GM18499 (cell line): ENCODE results near the gene TNFRSF13B.
"Not testable (repeated sequence)": the region's sequence is repeated elsewhere in the genome, so short reads cannot be mapped to it uniquely, and the experiment has no call there.

Source experiments
- ATAC-seq: cut with Tn5 transposase; IDR thresholded peaks from one replicate; pipeline ENCODE4 v1.9.1; 2021; ENCODE audit warnings: moderate number of reproducible peaks; ENCODE audit not compliant: insufficient read depth, unreplicated experiment

TNFRSF13B gene

DNA sequence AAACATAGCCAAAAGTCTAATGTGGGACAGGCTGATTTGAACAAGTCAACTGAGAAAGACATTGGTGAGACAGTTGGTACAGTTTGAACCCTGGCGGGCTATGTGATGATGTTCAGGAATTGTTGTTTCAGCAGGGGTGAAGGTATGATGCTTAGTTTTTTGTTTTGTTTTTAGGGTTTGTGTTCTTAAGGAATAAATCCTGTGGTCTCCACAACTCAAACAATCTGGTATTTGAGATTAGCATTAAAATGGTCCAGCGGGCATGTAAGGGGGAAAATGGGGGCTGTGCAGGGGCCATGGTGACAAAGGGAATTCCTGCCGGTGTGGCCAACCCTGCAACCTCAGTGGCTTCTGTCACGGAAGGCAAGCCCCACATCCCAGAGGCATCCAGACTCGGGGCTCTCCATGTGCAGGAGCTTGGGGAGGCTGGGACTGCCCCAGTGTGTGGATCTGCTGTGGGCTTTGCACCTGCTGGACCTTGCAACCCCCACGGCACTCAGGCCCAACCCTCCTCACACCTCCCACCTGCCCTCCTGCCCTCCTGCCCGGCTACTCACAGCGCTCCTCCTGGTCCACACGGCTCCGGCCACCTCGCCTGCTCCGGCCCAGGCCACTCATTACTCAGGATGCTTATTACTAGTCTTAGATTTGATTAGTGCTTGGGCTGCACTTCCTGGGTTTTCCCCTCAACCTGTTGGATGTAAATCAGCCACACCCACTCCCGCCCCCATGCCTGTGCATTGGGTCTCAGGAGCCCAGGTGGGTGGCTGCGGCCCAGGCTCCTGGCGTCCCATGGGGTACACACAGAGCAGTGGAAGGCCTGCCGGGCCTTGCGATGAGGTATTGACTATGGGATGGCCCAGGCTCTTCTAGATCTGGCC lies at the start of gene TNFRSF13B:
Gene TNFRSF13B, minus strand, starts transcription at position 661 of the 881 bp plus-strand sequence. Its CDS starts 43 bp downstream, at position 618.
- no peak for ATAC-seq

- no peak for ATAC-seq
Observed at GRCh38 chr17:17021194-17021863, 49.4 kb upstream of the TNFRSF13B start.

DNA sequence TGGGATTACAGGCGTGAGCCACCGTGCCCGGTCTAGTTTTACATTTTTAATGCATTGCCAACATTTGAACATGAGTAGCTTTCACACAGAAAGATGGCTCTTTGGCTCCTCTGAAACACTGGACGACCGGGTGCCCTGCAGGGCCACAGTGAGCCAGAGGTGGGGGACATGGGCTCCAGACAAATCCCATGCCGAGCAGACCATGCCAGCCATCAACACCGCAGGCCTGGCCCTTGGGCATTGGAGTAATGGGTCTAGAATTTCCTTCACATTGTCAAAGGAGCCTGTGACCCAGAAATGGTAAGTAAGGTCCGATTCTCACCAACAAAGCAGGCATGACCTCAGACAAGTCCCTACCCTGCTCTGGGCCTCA lies 48.9 kb upstream of the TNFRSF13B start:
- ATAC-seq: no peak

DNA sequence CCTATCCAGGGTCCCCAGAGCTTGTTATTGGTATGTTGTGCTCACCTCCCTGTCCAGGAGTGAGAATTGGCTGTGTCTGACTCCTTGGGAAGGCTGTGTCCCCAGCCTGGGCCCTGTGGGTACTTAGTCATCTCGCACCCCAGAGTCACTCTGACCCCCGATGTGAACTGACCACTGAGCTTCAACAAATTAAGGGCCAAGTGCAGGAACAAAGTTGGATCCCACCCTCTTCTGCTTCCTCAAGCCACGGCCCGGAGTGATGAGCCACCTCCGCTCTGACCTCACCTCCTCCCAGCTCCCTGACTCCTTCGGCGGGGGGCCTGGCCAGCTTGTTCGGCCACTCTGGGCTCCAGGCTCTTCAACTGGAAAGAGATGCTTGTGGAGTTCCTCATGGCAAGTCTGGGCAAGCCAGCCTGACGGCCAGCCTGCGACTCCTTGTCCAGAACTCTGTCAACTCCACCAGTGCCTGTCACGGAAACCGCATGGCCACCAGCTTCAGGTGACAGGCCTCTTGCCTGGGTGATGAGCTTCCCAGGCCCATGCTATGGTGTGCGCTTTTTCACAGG lies 48.1 kb upstream of the TNFRSF13B start:
- no peak for ATAC-seq

DNA sequence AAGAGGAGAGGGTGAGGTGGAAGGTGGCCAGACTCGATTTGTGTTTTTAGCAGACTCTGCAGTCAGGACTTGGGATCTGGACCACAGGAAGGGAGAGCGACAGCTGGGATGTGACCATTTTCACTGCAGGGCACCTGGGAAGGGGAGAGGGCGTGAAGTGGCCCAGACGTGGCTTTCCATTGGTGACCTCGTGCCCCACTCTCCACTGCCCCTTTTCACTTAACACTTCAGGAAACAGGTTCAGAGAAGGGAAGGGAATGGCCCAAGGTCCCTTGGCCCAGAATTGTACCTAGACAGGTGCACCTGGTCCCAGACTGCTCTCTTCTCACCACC lies 47.5 kb upstream of the TNFRSF13B start:
- no peak for ATAC-seq

DNA sequence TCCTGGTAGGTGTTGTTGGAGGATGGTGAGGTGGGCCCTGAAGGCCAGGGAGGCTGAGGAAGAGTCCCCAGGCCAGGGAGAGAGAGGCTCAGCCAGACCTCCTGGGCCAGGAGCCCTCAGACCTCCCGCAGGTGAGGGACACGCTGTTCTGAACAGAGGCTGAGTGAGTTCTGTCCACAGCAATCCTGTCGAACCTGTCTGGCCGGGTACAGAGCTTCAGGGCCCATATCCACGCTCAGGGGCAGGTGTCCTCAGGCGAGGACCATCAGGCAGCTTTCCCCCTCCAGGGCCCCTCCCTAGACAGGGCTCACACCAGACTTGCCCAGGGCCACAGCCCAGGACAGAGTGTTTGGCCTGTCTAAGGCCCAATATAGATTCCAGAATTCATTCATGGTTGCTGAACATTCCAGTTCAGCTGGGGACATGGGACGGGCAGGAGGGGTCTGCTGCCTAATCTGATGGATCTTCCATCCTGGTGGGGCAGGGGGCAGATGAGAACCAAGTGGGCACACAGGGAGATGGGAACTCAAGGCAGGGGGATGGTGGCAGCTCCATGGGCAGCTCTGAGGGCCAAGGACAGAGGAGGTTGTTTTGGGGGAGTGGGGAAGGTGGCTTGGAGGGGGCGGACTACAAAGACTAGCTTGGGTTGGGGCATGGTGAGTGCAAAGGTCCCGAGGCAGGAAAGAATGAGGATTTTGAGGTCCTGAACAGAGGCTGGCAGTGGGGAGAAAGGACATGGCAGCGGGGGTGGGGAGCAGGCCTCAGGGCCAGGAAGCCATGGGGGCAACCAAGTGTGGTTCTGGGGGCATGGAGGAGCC lies 46.9 kb upstream of the TNFRSF13B start:
- ATAC-seq: no peak

DNA sequence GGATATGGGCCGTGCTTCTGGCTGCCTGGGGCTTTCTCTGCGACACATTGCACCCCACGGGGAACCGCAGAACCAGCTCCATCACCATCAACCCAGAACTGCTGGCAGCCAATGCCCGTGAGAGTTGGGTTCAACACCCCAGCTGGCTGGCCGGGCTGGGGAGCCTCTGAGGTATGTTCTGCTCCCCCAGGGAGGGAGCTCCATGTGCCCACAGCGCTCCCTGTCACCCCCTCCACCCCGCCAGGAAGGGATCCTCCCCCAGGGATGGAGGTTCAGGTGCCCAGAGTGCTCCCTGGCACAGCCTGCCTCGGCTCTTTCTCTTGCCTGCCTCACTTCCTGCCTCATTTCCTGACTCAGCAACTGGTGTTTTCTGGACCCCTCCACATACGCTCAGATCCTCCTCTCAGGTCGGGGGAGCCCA lies 46.1 kb upstream of the TNFRSF13B start:
- ATAC-seq: no peak

- no peak for ATAC-seq
Observed at GRCh38 chr17:17017343-17018014, 45.6 kb upstream of the TNFRSF13B start.

- not testable (repeated sequence) for ATAC-seq
Observed at GRCh38 chr17:17016199-17017197, 44.6 kb upstream of the TNFRSF13B start.

- no peak for ATAC-seq
Observed at GRCh38 chr17:17015230-17015629, 43.3 kb upstream of the TNFRSF13B start.

DNA sequence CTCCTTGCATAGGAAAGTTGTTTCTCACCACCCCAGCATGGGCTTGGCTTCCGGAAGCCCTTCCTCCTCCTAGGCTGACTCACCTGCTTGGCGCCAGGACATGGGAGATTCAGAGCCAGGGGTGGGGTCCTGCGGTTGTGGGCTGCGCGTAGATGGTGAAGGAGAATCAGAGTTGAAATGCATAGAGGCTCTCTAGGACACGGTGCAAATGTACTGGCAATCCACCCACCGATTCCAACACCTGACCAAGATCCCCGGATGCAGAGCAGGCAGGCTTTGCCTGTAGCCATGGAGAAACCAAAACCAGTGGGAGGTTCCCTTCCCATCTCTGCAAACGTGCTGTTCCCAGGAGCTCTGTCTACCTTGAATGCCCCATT lies 42.8 kb upstream of the TNFRSF13B start:
- ATAC-seq: not testable (repeated sequence)

- not testable (repeated sequence) for ATAC-seq
Observed at GRCh38 chr17:17013828-17014747, 42.2 kb upstream of the TNFRSF13B start.

DNA sequence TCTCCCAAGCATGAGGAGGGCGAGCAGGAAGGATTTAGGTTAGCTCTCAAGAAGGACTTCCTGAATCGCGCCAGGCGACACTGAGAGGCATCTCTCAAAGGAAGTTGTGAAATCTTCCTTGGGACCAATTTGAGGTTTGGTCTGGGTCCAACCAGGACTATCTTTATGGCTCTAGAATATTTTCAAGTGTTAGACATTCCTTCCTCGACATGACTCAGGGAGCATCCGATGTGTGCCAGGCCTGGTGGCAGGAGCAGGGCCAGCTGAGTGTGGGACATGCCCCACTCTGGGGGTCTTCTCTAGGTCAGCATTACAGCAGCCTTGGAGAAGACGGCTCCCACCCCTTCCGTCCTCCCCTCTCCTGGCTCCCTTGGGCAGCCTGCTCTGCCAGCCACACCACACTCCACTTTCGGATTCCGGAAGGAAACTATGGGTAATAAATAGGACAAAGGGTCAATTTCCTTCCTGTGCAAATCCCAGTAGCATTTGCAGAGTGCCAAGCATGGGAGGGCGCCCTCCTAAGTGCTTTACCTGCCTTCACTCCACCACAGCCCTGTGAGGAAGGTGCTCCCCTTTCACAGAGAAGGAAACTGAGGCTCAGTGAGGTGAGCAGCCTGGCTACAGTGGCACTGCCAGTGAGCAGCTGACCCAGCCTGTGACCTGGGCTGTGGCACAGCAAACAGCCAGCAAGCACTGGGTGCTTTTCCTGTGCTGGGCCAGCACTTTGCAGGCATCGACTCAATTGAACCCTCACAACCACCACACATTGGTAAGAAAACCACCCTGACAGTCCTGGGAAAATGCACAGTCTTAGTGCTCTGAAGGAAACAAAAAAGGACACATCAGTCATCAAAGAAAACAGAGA lies 39.4 kb upstream of the TNFRSF13B start:
- ATAC-seq: not testable (repeated sequence)

GRCh38 chr17:17010545-17011034 lies 38.7 kb upstream of the TNFRSF13B start:
- not testable (repeated sequence) for ATAC-seq

- ATAC-seq: not testable (repeated sequence)
Observed at GRCh38 chr17:17009972-17010371, 38.1 kb upstream of the TNFRSF13B start.

- ATAC-seq: not testable (repeated sequence)
Observed at GRCh38 chr17:17008621-17009397, 36.9 kb upstream of the TNFRSF13B start.
